HL-60 (cell line): ENCODE measurements around the gene A2M.

Experiments used
- DNase-seq, 2 experiments: peaks; one replicate each; pipeline ENCODE4 v3.0.0-alpha.2; 2010 to 2020; ENCODE audit warnings: low read depth in 1 of 2, low spot score in 1 of 2
- H3K27ac ChIP-seq: fragments of 250-450 bp; sonication (Bioruptor Pico); replicated peaks from 2 replicates; pipeline ENCODE4 v1.5.1; 2020; ENCODE audit warnings: mild to moderate bottlenecking, moderate library complexity
- H3K27me3 ChIP-seq: fragments of 250-450 bp; sonication (Bioruptor Pico); 2 replicates; pipeline ENCODE4 v1.5.1; 2021; ENCODE audit warnings: mild to moderate bottlenecking, moderate library complexity; ENCODE audit not compliant: insufficient read depth, poor library complexity, severe bottlenecking
- H3K4me3 ChIP-seq: replicated peaks from 2 replicates; pipeline ENCODE4 v1.5.1; 2011; ENCODE audit warnings: mild to moderate bottlenecking, control low read depth, low read length; ENCODE audit not compliant: insufficient read depth
- GABPA ChIP-seq: IDR thresholded peaks from 2 replicates; pipeline ENCODE4 v1.6.1; 2012; ENCODE audit warnings: low read depth
- POLR2AphosphoS5 ChIP-seq: IDR thresholded peaks from 2 replicates; pipeline ENCODE4 v1.6.1; 2012; ENCODE audit warnings: low read depth
- SPI1 ChIP-seq: IDR thresholded peaks from 2 replicates; pipeline ENCODE4 v1.6.1; 2012; ENCODE audit warnings: low read depth, mild to moderate bottlenecking, borderline replicate concordance
- TF ChIP-seq, protein P1 (sequence below): IDR thresholded peaks from one replicate; pipeline ENCODE4 v1.5.1; 2011; ENCODE audit warnings: low read length, control low read depth, inconsistent platforms; ENCODE audit not compliant: insufficient read depth
- TF ChIP-seq, protein P2 (sequence below): IDR thresholded peaks from 2 replicates; pipeline ENCODE4 v1.6.1; 2012; ENCODE audit warnings: low read depth; ENCODE audit not compliant: insufficient replicate concordance

The A2M gene

DNA sequence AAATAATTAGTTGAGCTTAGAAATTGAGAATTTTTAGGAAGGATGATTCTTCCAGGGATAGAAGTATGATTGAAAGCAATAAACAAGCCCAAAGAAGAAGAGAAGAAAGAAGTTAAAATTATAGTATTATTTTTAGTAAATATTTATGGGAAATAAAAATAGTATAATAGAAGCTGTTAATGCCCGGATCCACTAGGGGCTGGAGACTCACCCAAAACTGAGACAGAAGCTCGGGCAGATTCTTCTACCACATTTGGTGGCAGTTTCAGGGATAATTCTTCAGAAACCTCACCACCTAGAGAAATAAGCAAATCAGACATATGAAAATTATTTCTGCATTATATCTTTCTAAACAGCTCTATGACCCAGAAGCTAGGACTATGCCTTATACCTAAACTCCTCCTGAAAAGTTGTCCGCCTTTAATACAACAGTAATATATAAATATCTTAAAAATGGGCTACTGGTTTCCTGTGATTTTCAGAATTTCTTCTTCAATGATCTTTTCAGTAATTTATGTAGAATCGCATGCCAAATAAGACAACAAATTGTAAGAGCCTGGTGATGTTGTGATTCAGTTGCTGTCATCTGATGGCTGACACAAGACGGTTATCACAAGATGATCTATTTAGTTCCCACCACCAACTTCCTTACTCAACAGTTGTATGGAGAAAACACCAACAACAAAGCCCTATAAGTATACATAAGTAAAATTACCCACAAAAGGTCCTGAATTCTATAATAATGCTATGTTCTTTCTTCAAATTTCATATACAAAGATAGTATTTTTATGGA is 35.6 kb downstream of the A2M start:
- DNase-seq, result no peak
- H3K27ac ChIP-seq, result no peak overlapping the region
- peaks cover 5% of the 10 kb centered on the region for H3K27me3 ChIP-seq
- no peak for TF ChIP-seq SPI1
- TF ChIP-seq POLR2AphosphoS5, result no peak
- TF ChIP-seq, protein P1, sequence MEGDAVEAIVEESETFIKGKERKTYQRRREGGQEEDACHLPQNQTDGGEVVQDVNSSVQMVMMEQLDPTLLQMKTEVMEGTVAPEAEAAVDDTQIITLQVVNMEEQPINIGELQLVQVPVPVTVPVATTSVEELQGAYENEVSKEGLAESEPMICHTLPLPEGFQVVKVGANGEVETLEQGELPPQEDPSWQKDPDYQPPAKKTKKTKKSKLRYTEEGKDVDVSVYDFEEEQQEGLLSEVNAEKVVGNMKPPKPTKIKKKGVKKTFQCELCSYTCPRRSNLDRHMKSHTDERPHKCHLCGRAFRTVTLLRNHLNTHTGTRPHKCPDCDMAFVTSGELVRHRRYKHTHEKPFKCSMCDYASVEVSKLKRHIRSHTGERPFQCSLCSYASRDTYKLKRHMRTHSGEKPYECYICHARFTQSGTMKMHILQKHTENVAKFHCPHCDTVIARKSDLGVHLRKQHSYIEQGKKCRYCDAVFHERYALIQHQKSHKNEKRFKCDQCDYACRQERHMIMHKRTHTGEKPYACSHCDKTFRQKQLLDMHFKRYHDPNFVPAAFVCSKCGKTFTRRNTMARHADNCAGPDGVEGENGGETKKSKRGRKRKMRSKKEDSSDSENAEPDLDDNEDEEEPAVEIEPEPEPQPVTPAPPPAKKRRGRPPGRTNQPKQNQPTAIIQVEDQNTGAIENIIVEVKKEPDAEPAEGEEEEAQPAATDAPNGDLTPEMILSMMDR, result no peak
- TF ChIP-seq, protein P2, sequence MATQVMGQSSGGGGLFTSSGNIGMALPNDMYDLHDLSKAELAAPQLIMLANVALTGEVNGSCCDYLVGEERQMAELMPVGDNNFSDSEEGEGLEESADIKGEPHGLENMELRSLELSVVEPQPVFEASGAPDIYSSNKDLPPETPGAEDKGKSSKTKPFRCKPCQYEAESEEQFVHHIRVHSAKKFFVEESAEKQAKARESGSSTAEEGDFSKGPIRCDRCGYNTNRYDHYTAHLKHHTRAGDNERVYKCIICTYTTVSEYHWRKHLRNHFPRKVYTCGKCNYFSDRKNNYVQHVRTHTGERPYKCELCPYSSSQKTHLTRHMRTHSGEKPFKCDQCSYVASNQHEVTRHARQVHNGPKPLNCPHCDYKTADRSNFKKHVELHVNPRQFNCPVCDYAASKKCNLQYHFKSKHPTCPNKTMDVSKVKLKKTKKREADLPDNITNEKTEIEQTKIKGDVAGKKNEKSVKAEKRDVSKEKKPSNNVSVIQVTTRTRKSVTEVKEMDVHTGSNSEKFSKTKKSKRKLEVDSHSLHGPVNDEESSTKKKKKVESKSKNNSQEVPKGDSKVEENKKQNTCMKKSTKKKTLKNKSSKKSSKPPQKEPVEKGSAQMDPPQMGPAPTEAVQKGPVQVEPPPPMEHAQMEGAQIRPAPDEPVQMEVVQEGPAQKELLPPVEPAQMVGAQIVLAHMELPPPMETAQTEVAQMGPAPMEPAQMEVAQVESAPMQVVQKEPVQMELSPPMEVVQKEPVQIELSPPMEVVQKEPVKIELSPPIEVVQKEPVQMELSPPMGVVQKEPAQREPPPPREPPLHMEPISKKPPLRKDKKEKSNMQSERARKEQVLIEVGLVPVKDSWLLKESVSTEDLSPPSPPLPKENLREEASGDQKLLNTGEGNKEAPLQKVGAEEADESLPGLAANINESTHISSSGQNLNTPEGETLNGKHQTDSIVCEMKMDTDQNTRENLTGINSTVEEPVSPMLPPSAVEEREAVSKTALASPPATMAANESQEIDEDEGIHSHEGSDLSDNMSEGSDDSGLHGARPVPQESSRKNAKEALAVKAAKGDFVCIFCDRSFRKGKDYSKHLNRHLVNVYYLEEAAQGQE, result no peak
- no peak for TF ChIP-seq GABPA
- H3K4me3 ChIP-seq, result no peak overlapping the region

DNA sequence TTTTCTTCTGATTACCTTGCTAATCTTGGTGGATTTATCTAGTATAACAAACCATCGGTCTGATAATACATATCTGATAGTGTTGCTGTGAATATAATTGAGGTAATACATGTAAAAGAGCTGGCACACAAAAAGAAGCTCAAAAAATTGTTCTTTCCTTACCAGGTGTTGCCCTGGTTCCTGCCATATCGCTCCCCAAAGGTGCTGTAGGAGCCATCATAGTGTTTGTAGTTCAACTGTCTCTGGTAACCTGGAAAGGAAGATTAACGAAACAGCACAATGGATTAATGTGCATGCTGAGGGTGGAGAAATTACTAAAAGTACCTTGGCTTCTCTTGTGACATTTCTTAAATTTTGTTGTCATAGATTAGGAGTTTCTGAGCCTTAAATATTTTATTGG is 36.6 kb downstream of the A2M start:
- Histone ChIP-seq H3K4me3 (no peak overlapping the region), H3K27me3 (peaks cover 5% of the 10 kb centered on the region), H3K27ac (no peak overlapping the region)
- DNase-seq, result no peak
- TF ChIP-seq GABPA, result no peak
- TF ChIP-seq SPI1, result no peak
- no peak for TF ChIP-seq POLR2AphosphoS5
- TF ChIP-seq, protein P2, result no peak
- TF ChIP-seq, protein P1, result no peak

DNA sequence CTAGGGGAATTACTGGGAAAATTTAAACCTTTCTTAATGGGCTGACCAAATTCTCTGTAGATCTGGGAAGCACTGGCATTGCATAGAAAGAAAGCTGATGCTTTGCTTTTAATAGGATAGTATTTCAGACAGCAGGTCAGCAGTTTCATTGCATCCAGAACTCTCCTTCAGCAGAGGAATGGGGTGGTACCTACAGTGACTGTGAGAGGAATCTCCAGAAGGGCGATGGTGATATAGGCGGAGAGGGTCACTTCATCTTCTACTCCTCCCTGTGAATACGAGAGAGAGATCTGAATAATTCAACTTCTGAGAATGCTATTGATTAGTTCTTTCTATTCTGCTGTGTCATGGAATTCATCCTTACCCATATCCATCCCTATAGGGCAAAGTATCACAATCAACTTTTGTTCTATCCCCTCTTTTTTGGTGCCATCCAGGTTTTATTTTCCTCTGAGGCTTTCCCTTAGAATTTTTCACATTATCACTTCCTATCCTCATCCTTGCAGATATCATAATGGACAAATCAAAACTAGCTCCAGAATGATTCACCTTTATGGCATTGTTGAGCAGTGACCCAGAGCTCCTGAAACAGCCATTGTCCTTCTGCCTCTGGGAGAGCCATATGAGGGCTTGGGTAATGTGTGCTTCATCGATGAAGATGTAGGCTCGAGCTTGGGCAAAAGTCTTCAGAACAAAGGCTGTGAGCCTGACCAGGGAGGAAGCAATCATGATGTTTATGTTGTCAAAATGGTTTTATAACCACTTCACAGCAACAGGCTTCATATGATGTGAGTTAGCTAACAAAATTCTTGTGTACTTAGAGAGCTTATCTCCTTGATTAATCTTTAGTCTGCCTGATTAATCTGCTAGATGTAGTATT is 38.3 kb downstream of the A2M start:
- H3K4me3 ChIP-seq, result no peak overlapping the region
- no peak for DNase-seq
- H3K27ac ChIP-seq, result no peak overlapping the region
- TF ChIP-seq, protein P2, result no peak
- TF ChIP-seq GABPA, result no peak
- no peak for TF ChIP-seq SPI1
- H3K27me3 ChIP-seq, result peaks cover 8% of the 10 kb centered on the region
